HG03103 (cell line): ENCODE data around the gene CDK10.
"Not testable (repeated sequence)": the region's sequence is repeated elsewhere in the genome, so short reads cannot be mapped to it uniquely, and the experiment has no call there.

Experiments used
- ATAC-seq: cut with Tn5 transposase; IDR thresholded peaks from one replicate; pipeline ENCODE4 v1.9.1; 2021; ENCODE audit warnings: low read depth; ENCODE audit not compliant: unreplicated experiment

The CDK10 gene

GRCh38 chr16:89686520-89687091 is at the start of gene CDK10:
TSS of gene CDK10 (plus strand) at chr16:89686689. CDS start at chr16:89686711, 22 bp downstream.
- ATAC-seq = peak; percentile 78

GRCh38 chr16:89637379-89637778 is 49.1 kb upstream of the CDK10 start:
- ATAC-seq = no peak

- ATAC-seq = no peak
These were observed 48.0 kb upstream of the CDK10 start for GRCh38 chr16:89638455-89638854.

- no peak for ATAC-seq
These were observed 47.1 kb upstream of the CDK10 start for GRCh38 chr16:89639385-89639784.

GRCh38 chr16:89641458-89642119 is 44.9 kb upstream of the CDK10 start:
- no peak for ATAC-seq

GRCh38 chr16:89642574-89642973 is 43.9 kb upstream of the CDK10 start:
- ATAC-seq = no peak

GRCh38 chr16:89643769-89644300 is 42.7 kb upstream of the CDK10 start:
- no peak for ATAC-seq

- ATAC-seq = no peak
These were observed 41.4 kb upstream of the CDK10 start for GRCh38 chr16:89645122-89645521.

GRCh38 chr16:89646270-89646669 is 40.2 kb upstream of the CDK10 start:
- ATAC-seq = no peak

- no peak for ATAC-seq
These were observed 39.6 kb upstream of the CDK10 start for GRCh38 chr16:89646906-89647305.

GRCh38 chr16:89651584-89651983 is 34.9 kb upstream of the CDK10 start:
- no peak for ATAC-seq

- no peak for ATAC-seq
These were observed 32.7 kb upstream of the CDK10 start for GRCh38 chr16:89653656-89654295.

GRCh38 chr16:89655062-89655643 is 31.3 kb upstream of the CDK10 start:
- no peak for ATAC-seq

GRCh38 chr16:89656435-89657121 is 29.9 kb upstream of the CDK10 start:
- ATAC-seq = no peak

GRCh38 chr16:89657442-89658220 is 28.9 kb upstream of the CDK10 start, which contains the start of the genes CHMP1A and SPATA33:
TSS of gene CHMP1A (minus strand) at chr16:89657708. CDS start at chr16:89657588, 120 bp downstream.
TSS of gene SPATA33 (plus strand) at chr16:89657836. CDS start at chr16:89657912, 76 bp downstream.
- peak; percentile 69 for ATAC-seq

- no peak for ATAC-seq
These were observed 28.1 kb upstream of the CDK10 start for GRCh38 chr16:89658221-89658879.

- no peak for ATAC-seq
These were observed 26.3 kb upstream of the CDK10 start for GRCh38 chr16:89660146-89660545.

- ATAC-seq = no peak
These were observed 25.3 kb upstream of the CDK10 start for GRCh38 chr16:89661215-89661614.

GRCh38 chr16:89664238-89664637 is 22.3 kb upstream of the CDK10 start:
- not testable (repeated sequence) for ATAC-seq
